T-helper 1 cell treated with Interleukin-12 subunit alpha and Interleukin-12 subunit beta and Interleukin-4 antibody, amounts not matched to agents 30 μg/mL and 1 μg/mL, for 36 hours (primary cell): ENCODE data around the gene USP30.

Experiments
- H3K27ac Mint-ChIP-seq: one replicate; pipeline ENCODE4 v1.8.0; 2021; ENCODE audit warnings: mild to moderate bottlenecking, mixed read lengths
- H3K27me3 Mint-ChIP-seq: one replicate; pipeline ENCODE4 v1.8.0; 2021; ENCODE audit warnings: low read depth, mixed read lengths
- H3K36me3 Mint-ChIP-seq: one replicate; pipeline ENCODE4 v1.8.0; 2021; ENCODE audit warnings: low read depth, mixed read lengths
- H3K4me1 Mint-ChIP-seq: one replicate; pipeline ENCODE4 v1.8.0; 2021; ENCODE audit warnings: low read depth, mixed read lengths
- H3K4me3 Mint-ChIP-seq: one replicate; pipeline ENCODE4 v1.8.0; 2021; ENCODE audit warnings: mild to moderate bottlenecking, moderate library complexity, mixed read lengths
- H3K9me3 Mint-ChIP-seq: one replicate; pipeline ENCODE4 v1.8.0; 2021; ENCODE audit warnings: mixed read lengths

USP30 gene

DNA sequence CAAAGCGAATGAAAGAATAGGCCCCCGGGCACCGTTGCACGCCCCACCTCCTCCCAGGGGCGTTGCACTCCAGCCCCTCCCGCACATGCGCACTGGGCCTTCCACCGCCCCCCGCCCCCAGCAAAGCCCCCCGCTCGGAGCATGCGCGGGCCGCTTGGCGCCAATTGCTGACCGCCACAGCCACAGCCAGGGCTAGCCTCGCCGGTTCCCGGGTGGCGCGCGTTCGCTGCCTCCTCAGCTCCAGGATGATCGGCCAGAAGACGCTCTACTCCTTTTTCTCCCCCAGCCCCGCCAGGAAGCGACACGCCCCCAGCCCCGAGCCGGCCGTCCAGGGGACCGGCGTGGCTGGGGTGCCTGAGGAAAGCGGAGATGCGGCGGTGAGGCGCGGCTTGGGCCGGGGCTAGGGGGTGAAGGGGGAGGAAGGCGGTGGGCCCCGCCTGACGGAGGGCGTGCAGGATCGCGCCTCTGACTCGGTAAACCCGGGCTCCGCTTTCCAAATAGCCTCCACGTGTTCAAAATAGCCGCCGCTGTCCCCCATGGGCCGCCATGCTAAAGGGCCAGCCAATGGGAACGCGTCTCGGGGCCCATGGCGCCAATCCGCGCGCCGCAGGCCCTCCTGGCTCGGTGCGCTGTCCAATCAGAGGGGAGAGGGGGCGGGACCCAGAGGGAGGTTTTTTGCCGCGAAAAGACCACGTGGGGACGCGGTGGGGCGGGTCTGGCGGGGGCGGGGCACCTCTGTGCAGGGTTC, 45.2 kb downstream of the USP30 start, which contains the start of gene UNG:
Gene UNG (plus strand): TSS at position 163 of the 748 bp plus-strand sequence. CDS start 83 bp downstream, at position 246.
- Mint-ChIP-seq H3K36me3 (peaks cover 23% of the 10 kb centered on the region), H3K9me3 (no peaks in the 10 kb centered on the region), H3K27me3 (no peaks in the 10 kb centered on the region), H3K4me1 (peaks cover 34% of the 10 kb centered on the region), H3K27ac (peak within 1 kb of the TSS; percentile 76), H3K4me3 (peak within 1 kb of the TSS; percentile 87)

DNA sequence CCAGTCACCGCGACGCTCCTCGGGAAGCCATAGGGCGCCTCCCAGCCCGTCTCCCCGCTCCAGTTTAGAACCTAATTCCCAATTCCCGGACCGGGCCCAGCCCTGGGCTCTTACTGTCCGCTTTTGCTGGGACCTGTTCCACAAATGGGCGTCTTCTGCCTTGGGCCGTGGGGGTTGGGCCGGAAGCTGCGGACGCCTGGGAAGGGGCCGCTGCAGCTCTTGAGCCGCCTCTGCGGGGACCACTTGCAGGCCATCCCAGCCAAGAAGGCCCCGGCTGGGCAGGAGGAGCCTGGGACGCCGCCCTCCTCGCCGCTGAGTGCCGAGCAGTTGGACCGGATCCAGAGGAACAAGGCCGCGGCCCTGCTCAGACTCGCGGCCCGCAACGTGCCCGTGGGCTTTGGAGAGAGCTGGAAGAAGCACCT, 45.8 kb downstream of the USP30 start:
- peaks cover 23% of the 10 kb centered on the region for H3K36me3 Mint-ChIP-seq
- peak overlapping the region; percentile 87 for H3K4me3 Mint-ChIP-seq
- peaks cover 30% of the 10 kb centered on the region for H3K4me1 Mint-ChIP-seq
- H3K9me3 Mint-ChIP-seq = no peaks in the 10 kb centered on the region
- H3K27me3 Mint-ChIP-seq = no peaks in the 10 kb centered on the region
- peak overlapping the region; percentile 76 for H3K27ac Mint-ChIP-seq

DNA sequence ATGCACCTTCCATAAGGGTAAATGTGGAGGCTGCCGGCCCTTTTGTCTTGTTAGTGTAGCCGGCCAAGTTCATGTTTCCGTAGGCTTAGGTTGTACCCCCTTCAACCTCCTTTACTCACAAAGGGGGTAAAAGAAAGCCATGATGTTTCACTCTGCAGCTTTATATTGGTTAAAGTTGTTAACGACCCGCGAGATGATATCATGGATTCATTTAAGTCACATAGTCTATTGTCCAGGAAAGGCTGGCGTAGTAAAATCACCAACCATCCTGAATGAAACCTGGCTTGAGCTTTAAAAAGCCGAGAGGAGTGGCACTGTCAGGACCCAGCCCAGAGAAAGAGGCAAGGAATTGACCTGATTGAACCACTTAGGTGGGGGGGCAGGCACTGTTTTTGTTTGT, 46.3 kb downstream of the USP30 start:
- Mint-ChIP-seq H3K27ac (peak overlapping the region; percentile 64), H3K4me1 (peaks cover 26% of the 10 kb centered on the region), H3K4me3 (peak overlapping the region; percentile 87), H3K36me3 (peaks cover 26% of the 10 kb centered on the region), H3K9me3 (no peaks in the 10 kb centered on the region), H3K27me3 (no peaks in the 10 kb centered on the region)

DNA sequence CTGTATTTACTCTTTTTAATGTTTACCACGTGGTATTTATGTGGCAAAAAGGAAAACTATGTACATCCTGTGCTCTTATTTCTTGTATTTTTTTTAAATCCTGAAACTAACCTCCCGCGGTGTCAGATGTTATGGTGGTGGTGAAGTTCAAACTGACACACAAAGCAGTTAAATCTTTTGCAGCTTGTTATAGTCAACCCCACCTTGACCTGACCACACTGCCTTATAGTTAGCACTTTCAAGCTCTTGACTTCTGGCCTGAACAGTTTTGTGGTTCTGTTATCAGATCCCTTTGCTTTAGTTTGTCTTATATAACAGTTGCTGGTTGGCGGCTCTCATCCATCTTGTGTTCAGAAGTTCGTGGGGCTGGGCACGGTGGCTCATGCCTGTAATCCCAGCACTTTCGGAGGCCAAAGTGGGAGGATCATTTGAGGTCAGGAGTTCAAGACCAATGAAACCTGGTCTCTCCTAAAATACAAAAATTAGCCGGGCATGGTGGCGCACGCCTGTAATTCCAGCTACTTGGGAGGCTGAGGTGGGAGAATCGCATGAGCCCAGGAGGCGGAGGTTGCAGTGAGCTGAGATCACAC, 47.1 kb downstream of the USP30 start:
- Mint-ChIP-seq H3K9me3 (no peaks in the 10 kb centered on the region), H3K27me3 (no peaks in the 10 kb centered on the region), H3K27ac (peak overlapping the region; percentile 12), H3K36me3 (peaks cover 30% of the 10 kb centered on the region), H3K4me3 (peak overlapping the region; percentile 87), H3K4me1 (peaks cover 21% of the 10 kb centered on the region)

DNA sequence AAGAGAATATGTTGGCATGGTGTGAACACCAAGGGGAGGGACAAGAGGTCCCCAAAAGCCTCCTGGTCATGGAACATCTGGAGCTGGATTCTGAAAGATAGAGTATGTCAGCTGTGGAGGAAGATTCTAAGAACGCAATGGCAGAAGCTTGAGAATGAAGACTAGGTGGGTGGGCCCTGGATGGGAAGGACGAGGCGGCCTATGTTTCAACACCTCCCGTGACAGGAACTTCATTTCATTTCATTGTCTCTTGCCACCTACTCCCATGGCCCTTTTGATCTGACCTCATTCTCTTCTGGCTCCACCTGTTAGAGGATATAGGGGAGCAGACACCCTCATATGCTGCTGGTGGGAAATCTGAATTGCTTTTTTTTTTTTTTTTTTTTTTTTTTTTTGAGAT, 48.4 kb downstream of the USP30 start:
- peaks cover 21% of the 10 kb centered on the region for H3K4me1 Mint-ChIP-seq
- H3K4me3 Mint-ChIP-seq = no peak overlapping the region
- peaks cover 36% of the 10 kb centered on the region for H3K36me3 Mint-ChIP-seq
- no peaks in the 10 kb centered on the region for H3K27me3 Mint-ChIP-seq
- H3K9me3 Mint-ChIP-seq = no peaks in the 10 kb centered on the region
- H3K27ac Mint-ChIP-seq = no peak overlapping the region

DNA sequence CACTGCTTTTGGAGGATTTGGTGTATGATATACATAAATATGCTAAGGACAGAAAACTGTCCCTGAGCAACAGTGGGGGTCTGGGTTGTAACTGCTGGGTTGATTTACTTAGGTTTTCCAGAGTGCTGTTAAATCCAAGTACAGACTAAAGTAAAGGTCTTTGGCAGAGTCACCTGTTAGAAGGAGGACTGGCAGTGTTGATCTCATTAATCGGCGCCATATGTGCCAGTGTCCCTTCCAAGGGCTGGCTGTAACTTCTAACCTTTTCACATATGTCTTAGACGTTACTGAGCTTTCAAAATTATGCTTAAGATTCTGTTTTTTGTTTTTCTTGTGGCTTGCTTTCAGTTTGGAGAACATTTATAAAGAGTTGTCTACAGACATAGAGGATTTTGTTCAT, 50.1 kb downstream of the USP30 start:
- Mint-ChIP-seq H3K27ac (no peak overlapping the region), H3K4me3 (no peak overlapping the region), H3K27me3 (no peaks in the 10 kb centered on the region), H3K4me1 (peaks cover 21% of the 10 kb centered on the region), H3K36me3 (peaks cover 38% of the 10 kb centered on the region), H3K9me3 (no peaks in the 10 kb centered on the region)

- no peaks in the 10 kb centered on the region for H3K9me3 Mint-ChIP-seq
- H3K4me3 Mint-ChIP-seq = no peak overlapping the region
- H3K27ac Mint-ChIP-seq = no peak overlapping the region
- H3K4me1 Mint-ChIP-seq = peaks cover 5% of the 10 kb centered on the region
- peaks cover 26% of the 10 kb centered on the region for H3K36me3 Mint-ChIP-seq
- H3K27me3 Mint-ChIP-seq = no peaks in the 10 kb centered on the region
These were observed 52.8 kb downstream of the USP30 start for GRCh38 chr12:109105176-109105575.

DNA sequence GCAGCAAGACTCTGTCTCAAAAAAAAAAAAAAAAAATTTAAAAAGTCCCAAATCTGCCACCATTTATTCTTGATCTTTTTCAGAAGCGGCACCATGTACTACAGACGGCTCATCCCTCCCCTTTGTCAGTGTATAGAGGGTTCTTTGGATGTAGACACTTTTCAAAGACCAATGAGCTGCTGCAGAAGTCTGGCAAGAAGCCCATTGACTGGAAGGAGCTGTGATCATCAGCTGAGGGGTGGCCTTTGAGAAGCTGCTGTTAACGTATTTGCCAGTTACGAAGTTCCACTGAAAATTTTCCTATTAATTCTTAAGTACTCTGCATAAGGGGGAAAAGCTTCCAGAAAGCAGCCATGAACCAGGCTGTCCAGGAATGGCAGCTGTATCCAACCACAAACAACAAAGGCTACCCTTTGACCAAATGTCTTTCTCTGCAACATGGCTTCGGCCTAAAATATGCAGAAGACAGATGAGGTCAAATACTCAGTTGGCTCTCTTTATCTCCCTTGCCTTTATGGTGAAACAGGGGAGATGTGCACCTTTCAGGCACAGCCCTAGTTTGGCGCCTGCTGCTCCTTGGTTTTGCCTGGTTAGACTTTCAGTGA, 57.5 kb downstream of the USP30 start:
- H3K4me3 Mint-ChIP-seq = no peak overlapping the region
- H3K4me1 Mint-ChIP-seq = peaks cover 5% of the 10 kb centered on the region
- no peaks in the 10 kb centered on the region for H3K27me3 Mint-ChIP-seq
- no peaks in the 10 kb centered on the region for H3K9me3 Mint-ChIP-seq
- peak overlapping the region; percentile 33 for H3K27ac Mint-ChIP-seq
- H3K36me3 Mint-ChIP-seq = peaks cover 7% of the 10 kb centered on the region

GRCh38 chr12:109110988-109111495, 58.7 kb downstream of the USP30 start:
- no peaks in the 10 kb centered on the region for H3K27me3 Mint-ChIP-seq
- peaks cover 8% of the 10 kb centered on the region for H3K4me1 Mint-ChIP-seq
- peaks cover 2% of the 10 kb centered on the region for H3K36me3 Mint-ChIP-seq
- no peaks in the 10 kb centered on the region for H3K9me3 Mint-ChIP-seq
- H3K4me3 Mint-ChIP-seq = peak overlapping the region; percentile 73
- peak overlapping the region; percentile 67 for H3K27ac Mint-ChIP-seq

DNA sequence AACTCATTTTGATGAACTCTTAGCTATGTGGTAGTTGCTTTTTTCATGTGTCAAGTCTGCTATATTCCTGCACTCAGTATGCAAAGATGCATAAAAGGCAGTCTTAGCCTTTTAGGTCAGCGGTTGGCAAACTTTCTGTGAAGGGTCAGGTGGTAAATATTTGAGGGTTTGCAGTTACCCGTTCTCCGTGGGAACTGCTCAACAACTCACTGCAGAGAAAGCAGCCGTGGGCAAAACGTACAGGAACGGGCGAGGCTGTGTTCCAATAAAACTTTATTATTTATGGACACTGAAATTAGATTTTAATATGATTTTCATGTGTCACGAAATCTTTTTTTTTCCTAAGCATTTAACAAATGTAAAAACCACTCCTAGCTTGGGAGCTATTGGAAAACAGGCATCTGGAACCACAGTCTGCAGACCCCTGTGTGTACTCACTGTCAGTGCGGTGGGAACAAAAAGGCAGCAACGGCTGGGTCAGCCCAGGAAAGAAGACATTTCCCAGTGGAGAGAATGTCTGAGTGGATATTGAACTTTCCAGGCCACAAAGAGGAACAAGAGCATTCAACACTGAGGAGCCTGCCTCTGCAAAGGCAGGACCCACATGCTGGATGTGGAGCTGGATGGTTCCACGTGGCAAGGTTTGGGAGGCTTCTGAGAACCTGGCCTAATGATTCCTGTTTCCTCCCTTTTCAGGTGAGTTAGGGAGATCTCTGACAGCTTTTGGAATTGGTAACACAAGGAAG, 60.5 kb downstream of the USP30 start:
- no peaks in the 10 kb centered on the region for H3K9me3 Mint-ChIP-seq
- no peaks in the 10 kb centered on the region for H3K27me3 Mint-ChIP-seq
- no peak overlapping the region for H3K4me3 Mint-ChIP-seq
- H3K36me3 Mint-ChIP-seq = no peaks in the 10 kb centered on the region
- H3K27ac Mint-ChIP-seq = no peak overlapping the region
- H3K4me1 Mint-ChIP-seq = peaks cover 8% of the 10 kb centered on the region

- Mint-ChIP-seq H3K36me3 (no peaks in the 10 kb centered on the region), H3K9me3 (no peaks in the 10 kb centered on the region)
These were observed 61.4 kb downstream of the USP30 start for GRCh38 chr12:109113661-109114321.

GRCh38 chr12:109114644-109115043, 62.3 kb downstream of the USP30 start:
- H3K4me3 Mint-ChIP-seq = no peak overlapping the region
- no peaks in the 10 kb centered on the region for H3K9me3 Mint-ChIP-seq
- no peaks in the 10 kb centered on the region for H3K27me3 Mint-ChIP-seq
- peaks cover 8% of the 10 kb centered on the region for H3K4me1 Mint-ChIP-seq
- no peaks in the 10 kb centered on the region for H3K36me3 Mint-ChIP-seq
- H3K27ac Mint-ChIP-seq = no peak overlapping the region

More at GRCh38 chr12:109113661-109114321, 61.4 kb downstream of the USP30 start:
- H3K27me3 Mint-ChIP-seq = no peaks in the 10 kb centered on the region
- H3K4me3 Mint-ChIP-seq = no peak overlapping the region
- no peak overlapping the region for H3K27ac Mint-ChIP-seq
- peaks cover 8% of the 10 kb centered on the region for H3K4me1 Mint-ChIP-seq

- Mint-ChIP-seq H3K4me1 (peaks cover 8% of the 10 kb centered on the region), H3K27me3 (no peaks in the 10 kb centered on the region), H3K4me3 (no peak overlapping the region), H3K9me3 (no peaks in the 10 kb centered on the region), H3K27ac (no peak overlapping the region), H3K36me3 (no peaks in the 10 kb centered on the region)
These were observed 63.0 kb downstream of the USP30 start for GRCh38 chr12:109115404-109115757.
